ENCODE data around the gene TMEM134.
A peak's percentile ranks its signal among the peaks of the same experiment; 100 is the strongest.
"Not testable (repeated sequence)": the region's sequence is repeated elsewhere in the genome, so short reads cannot be mapped to it uniquely, and the experiment has no call there.

Gene TMEM134

DNA sequence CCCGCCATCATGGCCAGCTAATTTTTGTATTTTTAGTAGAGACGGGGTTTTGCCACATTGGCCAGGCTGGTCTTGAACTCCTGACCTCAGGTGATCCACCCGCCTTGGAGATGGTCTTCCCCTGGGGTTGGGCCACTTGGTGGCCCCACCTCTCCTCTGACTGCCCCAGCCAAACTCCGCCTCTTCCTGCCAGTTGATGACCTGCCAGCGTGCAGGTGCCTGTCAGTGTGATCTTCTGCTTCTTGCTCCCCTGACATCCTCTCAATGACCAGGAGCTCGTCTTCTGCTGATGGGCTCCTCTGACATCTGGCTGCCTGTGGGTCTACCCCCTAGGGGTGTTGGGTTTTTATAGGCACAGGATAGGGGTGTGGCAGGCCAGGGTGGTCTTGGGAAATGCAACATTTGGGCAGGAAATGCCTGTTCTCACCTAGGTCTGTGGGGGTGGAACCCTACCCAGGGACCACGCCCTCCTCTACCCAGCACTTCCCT lies 16.9 kb upstream of the TMEM134 start:
- peak in 1 of 5 donors; percentile 86 for DNase-seq

DNA sequence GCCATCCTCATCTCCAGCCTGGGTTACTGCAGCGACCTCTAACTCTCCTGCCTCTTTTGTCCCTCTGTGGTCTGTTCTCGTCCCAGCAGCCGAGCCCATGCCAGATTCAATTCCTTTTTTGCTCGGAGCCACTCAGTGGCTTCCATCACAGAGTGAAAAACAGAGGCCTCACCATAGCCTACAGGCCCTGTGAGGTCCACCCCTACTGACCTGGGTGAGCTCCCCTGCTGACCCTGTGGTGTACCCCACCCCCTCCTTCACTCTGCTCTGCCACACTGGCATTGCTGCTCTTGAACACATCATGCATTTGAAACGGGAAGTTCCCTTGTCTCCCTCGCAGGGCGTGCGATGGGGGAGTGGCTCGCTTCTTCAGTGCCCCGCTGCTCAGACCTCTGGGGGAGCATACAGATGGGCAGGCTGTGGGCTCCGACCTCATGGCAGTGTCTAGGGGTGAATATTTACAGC lies 15.8 kb upstream of the TMEM134 start:
- DNase-seq = peak in 4 of 5 donors; percentile 49 to 72 (median 52)

DNA sequence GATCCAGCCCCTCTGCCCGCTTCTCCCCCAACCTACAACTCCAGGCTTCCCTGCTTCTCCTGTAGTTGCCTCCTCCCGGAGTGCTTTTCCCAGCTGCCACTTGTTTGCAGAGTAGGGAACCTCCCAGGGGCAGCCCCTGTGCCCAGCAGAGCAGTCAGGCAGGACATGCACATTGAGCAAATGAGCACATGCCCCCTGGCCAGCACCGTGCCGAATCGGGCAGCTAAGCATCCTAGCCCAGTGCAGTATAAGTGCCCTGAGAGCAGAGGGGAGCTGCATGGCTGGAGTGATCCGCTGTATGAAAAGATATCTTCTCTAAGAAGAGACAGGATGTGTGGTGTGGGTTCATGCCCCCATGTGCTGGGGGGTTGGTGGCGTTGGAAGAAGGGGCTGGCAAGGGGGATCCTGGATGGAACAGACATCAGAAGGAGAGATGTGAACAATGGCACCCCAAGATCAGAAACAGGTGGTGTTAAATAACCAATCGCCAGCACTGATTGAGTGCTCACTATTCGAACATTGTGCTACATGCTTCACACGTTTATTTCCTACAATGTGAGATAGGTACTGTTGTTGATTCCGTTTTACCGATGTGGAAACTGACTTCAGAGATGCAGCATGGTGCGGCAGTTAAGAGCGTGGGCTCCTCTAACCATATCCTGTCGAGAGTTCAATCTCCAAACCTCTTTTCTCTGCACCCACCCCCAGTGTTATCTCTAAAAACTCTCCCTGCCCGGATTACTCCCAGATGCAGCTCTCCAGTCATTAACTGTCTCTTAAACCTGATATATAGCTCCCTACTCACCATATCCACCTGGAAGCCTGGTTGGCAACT lies 15.0 kb upstream of the TMEM134 start:
- peak in 3 of 5 donors; percentile 28 to 82 (median 49) for DNase-seq

DNA sequence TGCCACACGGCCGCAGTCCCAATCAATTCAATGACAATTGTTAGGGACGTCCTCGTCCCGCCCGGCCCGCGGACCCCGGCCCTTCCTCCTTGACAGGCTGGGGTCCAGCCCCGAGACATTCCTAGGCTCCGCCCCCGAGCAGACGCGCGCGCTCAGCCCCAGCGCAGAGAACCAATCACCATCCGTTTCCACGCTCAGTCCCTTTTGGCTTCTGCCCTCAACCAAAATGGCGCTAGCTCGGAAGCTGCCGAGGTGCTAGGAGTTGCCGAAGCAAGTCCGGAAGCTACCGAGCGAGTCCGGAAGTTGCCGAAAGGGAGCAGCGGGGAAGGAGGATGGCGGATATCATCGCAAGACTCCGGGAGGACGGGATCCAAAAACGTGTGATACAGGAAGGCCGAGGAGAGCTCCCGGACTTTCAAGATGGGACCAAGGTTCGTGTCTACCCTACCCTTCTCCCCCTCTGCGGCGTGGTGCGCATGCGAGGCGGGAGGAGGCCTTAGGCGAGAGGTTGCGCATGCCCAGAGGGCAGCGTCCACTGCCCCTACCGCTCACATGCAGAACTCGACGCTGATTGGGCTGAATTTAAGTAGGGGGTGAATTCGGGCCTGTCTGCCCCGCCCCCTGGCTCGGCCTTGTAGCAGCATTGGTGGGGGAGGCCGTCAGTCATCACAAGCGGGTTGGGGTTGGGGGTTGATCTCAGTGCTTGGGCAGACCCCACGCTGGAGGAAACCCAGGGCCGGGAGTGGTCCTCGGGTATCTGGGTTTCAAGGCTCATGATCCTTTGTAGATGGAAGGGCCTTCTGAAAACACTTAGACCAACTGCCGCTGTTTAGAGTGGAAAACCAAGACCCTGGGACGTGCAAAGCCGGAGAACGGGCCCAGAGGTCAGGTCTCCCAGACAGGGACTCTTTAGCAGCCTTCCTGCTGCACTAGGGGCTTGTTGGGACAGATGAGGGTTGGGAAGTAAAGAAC lies 14.1 kb upstream of the TMEM134 start, which contains the start of gene AIP:
Gene AIP, plus strand, starts transcription at position 200 of the 972 bp plus-strand sequence. Its CDS starts 133 bp downstream, at position 333.
- DNase-seq = peak; percentile 90 to 99 (median 95)

DNA sequence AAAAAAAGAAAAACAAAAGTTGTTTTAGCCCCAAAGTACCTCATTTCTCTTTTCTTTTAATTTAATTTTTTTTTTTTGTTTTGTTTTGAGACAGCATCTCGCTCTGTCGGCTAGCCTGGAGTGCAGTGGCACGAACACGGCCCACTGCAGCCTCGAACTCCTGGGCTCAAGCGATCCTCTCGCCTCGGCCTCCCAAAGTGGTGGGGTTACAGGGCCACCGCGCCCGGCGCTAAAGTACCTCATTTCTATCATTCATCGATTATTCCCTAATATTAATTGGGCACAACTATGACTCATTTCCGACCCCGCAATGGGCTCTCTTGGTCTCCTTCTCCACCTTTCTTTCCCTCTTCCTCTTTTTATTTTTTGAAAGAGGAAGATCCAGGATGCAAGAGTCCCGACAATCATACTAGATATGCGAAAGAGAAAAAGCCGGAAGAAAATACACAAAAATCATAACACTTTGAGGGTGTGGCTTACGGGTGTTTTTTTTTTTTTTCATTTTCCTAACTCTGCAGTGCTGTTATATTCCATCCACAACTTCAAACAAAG lies 13.3 kb upstream of the TMEM134 start:
- no peak for DNase-seq

DNA sequence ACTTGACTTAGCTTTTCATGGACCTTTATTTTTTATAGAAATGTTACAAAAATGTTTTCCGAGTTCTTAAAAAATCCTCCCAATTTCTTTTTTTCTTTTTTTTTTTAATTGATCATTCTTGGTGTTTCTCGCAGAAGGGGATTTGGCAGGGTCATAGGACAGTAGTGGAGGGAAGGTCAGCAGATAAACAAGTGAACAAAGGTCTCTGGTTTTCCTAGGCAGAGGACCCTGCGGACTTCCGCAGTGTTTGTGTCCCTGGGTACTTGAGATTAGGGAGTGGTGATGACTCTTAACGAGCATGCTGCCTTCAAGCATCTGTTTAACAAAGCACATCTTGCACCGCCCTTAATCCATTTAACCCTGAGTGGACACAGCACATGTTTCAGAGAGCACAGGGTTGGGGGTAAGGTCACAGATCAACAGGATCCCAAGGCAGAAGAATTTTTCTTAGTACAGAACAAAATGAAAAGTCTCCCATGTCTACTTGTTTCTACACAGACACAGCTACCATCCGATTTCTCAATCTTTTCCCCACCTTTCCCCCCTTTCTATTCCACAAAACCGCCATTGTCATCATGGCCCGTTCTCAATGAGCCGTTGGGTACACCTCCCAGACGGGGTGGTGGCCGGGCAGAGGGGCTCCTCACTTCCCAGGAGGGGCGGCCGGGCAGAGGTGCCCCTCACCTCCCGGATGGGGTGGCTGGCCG lies 8.4 kb upstream of the TMEM134 start:
- not testable (repeated sequence) for DNase-seq

DNA sequence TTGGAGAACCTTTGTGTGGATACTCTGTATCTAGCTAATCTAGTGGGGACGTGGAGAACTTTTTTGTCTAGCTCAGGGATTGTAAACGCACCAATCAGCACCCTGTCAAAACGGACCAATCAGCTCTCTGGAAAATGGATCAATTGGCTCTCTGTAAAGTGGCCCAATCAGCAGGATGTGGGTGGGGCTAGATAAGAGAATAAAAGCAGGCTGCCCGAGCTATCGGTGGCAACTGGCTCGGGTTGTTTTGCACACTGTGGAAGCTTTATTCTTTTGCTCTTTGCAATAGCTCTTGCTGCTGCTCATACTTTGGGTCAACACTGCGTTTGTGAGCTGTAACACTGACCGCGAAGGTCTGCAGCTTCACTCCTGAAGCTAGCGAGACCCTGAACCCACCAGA lies 7.6 kb upstream of the TMEM134 start:
- not testable (repeated sequence) for DNase-seq

DNA sequence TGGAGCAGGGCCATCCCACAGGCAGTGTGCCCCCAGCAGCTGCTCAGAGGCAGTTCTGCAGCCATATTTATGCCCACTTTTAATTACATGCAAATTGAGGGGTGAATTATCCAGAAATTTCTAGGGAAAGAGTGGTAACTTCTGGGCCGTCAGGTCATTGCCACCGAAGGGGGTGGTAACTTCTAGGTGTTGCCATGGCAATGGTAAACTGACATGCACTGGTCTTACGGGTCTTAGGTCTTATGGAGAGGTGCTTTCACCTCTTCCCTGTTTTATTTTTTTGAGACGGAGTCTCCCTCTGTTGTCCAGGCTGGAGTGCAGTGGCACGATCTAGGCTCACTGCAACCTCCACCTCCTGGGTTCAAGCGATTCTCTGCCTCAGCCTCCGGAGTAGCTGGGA lies 3.8 kb upstream of the TMEM134 start:
- DNase-seq = no peak

DNA sequence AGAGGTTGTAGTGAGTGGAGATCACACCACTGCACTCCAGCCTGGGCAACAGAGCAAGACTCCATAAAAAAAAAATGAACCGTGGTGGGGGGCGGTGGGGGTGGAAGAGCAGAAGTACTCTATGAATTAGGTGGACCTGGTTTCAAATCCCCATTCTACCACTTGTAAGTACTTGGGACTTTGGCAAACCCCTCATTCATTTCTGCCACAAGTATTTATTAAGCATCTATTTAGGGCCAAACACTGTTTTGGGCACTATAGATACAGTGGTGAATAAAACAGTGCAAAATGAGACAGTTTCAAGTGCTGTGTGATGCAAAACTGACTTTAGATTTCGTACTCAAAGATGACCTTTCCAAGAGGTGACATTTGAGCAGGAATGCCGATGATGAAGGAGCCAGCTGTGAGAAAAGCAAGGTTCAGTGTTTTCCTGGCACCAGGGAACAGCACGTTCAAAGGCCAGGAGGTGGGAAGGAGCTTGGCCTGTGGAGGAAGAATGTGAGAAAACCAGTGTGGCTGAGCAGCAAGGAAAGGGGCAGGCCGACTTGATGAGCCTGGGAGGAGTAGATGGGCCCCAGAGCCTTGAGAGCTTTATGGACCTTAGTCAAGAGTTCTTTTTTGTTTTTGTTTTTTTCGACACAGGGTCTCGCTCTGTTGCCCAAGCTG lies 1.4 kb upstream of the TMEM134 start:
- no peak for DNase-seq

DNA sequence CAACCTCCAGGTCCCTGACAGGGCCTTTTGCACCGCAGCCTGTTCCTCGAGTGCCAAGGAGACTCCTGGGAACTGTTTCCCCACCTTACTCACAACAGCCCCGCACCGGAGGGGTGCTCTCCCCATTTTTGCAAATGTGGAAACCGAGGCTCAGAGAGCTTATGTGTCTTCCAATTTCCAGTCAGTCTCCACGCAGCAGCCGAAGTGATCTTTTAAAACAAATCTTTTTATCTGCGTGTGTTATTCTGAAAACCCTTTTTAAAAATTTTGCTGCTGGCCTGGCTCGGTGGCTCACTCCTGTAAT lies 409 bp upstream of the TMEM134 start:
- DNase-seq = no peak

DNA sequence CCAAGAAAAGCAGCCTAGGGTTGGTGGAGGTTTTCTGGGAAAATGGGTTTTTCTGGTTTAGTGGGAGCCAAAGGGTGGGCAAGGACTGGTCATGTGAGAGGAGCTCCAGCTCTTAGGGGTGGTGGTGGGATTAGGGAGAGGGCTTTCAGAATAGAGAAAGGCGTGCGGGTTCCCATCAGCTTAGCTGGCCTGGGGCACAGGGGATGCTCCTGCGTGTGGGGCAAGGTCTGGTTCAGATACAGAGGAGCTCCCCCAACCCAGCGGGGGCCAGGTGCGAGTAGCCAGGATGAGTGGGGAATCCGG lies 644 bp downstream of the TMEM134 start:
- no peak for DNase-seq

DNA sequence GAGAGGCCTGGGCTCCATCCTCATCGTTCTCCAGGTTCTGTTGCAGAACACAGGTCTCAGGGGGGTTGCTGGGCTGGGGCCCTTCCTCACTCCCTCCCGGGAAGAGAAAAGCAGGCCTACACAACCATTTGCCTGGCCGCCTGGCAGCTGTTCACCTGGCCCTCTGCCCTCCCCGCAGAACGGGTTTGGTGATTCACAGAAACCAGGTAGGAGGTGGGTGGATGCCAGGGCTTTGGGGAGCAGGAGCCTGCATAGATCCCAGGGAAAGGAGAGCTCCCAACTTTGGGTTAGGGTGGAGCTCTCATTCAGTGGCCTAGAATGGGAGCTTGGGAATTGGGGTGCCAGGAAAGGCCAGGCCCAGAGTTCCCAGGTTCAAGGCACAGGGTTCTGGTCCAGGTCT lies 995 bp downstream of the TMEM134 start:
- DNase-seq = no peak

DNA sequence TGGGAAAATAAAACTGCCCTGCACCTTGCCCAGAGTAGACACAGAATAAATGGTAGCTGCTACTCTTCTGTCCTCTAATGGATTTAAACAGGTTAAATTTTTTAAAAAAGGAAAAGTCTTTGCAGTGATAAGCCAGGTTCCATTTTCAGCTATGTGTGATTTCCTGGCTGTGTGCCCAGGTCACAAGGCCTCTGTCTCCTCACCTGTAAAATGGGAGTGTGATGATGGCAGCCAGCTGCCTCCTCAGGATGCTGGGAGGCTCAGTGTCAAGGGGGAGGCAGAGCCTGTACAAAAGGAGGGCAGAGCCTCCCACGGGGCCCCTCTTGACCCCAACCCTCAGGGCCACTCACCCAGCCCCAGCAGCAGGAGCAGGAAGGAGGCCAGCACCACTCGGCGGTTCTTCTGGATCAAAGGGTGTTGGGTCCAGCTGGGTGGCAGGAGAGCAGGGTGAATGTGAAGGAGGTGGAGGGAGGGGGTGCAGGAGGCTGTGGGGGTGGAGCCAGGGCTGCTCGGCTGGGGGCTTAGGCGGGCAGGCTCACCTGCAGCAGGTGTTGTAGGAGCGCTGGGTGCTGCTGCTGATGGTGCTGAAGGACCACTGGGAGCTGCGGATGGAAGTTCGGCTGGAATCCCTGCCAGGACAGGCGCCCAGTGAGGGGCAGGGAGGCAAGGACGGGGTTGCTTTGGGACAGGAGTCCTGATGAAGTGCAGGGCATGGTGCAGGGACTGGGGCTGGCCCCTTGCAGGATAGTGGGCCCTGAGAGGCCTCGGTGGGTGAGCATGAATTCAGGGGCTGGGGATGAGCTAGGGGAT lies 1.9 kb downstream of the TMEM134 start:
- DNase-seq = no peak

DNA sequence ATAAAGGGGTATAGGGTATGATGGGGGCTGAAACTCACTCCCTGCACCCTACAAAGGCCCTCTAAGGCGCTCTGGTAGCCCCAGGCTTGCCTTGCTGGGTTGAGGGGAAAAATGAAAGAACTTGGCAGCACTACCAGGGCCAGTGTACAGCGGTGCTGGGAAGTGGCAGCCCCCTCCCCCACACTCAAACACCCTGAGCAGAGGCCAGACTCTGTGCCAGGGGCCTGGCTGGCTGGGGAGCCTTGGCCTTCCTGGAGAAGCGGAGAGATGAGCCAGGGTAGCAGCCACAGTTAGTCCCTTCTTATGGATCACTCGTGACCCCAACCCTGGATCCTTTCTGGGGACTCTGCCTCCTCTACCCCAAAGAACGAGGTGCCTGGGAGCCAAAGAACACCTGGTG lies 2.7 kb downstream of the TMEM134 start:
- DNase-seq = no peak

DNA sequence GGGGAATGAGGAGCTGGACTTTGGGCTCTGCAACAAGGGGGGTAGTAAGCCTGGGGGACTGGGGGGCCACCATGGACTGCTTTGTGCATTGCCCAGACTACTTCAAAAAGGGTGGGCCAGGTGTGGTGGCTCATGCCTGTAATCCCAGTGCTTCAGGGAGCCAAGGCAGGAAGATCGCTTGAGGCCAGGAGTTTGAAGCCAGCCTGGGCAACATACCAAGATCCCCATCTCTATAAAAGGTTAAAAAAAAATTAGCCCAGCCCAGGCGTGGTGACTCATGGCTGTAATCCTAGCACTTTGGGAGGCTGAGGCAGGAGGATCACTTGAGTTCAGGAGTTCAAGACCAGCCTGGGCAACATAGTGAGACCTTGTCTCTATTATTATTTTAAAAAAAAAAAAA lies 3.5 kb downstream of the TMEM134 start:
- DNase-seq = not testable (repeated sequence)

DNA sequence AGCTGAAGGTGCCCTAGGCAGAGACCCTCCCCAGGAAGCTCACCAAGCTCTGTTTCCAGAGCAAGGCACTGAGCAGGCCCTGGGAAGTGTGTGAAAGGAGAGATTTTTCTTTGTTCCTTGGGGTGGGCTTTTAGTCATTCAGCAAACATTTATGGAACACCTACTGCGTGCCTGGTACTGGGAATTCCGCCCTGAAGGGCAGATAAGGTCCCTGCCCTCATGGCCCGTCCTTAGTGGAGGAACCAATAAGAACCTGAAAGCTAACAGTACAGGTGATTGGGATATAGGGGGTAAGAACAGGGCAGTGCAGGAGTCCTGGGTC lies 3.9 kb downstream of the TMEM134 start:
- no peak for DNase-seq

DNA sequence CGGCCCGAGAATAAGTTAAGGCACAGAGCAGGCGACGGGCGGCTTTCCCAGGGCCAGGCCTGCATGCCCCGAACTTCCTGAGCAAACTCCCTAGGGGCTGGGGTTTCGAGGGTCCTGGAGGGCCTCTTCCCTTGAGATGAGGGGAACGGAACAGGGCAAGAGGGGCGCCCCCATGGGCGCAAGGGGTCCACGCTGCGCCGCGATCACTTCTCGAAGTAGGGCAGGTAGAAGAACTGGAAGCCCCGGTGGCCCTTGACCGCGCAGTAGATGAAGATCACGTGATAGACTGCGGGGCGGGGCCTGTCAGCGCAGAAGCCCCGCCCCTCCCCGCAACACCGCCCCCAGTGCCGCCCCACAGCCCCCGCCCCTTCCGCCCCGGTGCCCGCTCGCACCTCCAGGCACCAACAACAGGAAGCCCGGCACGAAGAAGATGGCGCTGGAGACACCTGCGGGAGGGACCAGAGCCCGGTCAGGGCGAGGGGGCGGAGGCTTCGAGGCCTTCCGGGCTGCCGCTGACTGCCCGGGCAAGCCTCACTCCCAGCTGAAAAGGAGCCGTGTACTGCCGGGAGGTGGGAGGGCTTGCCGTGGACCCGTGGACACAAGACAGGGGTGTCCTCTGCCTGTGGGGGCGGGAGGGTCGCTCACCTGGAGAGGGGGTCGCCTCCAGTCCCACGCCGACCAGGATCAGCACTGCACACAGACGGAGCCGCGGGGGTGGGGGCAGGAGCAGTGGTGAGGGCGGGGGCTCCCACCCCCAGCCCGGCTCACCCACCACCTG lies 4.5 kb downstream of the TMEM134 start:
- peak; percentile 91 to 94 (median 93) for DNase-seq

DNA sequence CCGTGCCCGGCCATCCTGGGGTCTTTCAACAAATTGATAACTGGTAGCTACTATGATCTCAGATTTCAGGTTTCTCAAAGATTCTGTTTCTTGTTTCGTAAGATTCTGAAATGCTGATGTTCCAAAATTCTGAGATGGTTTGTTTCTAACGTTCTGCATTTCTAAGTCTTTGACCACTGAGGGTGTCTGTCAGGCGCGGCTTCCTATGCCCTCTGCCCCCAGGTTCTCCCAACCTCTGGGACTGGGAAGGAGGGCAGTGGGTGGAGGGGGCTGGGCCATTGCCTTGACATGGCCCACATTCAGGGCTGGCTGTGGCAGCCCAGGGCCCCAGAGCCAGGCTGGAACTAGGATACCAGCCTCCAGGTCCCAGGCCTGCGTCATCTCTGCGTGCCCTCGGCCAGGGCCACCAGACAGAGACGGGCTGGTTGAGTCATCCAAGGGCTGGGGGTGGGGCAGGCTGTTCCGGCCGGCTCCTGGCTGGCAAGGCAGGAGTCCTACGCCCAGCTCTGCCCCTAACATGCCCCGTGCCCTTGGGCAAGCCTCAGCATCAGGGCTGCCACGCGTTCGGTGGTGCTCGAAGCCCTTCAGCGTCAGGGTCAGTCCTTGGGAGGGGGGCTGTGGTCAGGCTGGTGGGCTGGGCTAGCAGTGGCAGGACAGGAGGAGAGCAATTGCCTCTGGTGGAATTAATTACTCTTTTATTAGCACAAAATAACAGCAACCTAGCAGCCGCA lies 5.2 kb downstream of the TMEM134 start:
- no peak for DNase-seq

DNA sequence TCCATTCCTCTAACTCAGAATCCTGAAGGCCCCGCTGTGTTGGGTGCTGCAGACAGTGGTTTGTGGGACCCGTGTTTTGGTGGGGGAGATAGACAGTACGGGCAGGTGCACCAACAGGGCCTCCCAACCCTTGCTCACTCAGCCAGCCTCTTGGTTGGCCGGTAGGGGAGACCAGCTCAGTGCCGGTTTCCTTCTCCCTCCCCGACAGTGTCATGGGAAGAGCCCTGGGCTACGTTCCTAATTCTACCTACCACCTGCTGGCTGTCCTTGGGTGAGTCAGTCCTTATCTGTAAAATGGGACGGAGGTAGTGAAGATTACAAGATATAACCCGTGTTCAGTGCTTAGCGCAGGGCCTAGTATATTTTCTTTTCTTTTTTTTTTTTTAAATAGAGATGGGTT lies 5.9 kb downstream of the TMEM134 start:
- DNase-seq = no peak

DNA sequence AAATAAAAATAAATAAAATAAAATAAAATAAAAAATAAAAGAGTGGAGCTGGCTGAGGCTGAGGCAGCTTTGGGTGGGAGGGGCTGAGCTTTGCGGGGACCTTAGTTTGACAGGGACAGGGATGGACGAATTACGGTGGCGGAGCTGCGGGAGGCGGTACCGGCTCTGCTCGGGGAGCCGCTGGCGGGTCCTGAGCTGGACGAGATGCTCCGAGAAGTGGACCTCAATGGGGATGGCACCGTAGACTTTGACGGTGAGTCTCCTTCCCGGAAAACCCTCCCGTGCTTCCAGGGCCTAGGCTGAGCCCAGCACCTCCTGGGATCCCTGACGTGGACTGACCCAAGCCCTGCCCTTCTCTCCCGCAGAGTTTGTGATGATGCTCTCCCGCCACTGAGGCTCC lies 10.8 kb downstream of the TMEM134 start:
- no peak for DNase-seq

Measured in T-helper 1 cell (primary cell).